Measurements from ENCODE around the gene TBC1D4. TPM values are rescaled to one million over a fixed set of nuclear protein-coding genes. Genes with fewer than 3 reads are reported as not detected.
A peak's percentile ranks its signal among the peaks of the same experiment; 100 is the strongest.

The TBC1D4 gene
- total RNA-seq, 1 experiment from 2014 or later: 0.78 TPM

- in situ Hi-C loops (cut with HindIII; ENCODE audit: low sequenced_read_pairs): no loop called here
- DNase-seq (ENCODE audit: low spot score): no peak
Measured at GRCh38 chr13:75425216-75426009, 56.6 kb downstream of the TBC1D4 start.

- DNase-seq (ENCODE audit: low spot score): no peak
- in situ Hi-C loops (cut with HindIII; ENCODE audit: low sequenced_read_pairs): no loop called here
Measured at GRCh38 chr13:75423946-75424345, 58.0 kb downstream of the TBC1D4 start.

GRCh38 chr13:75422028-75422427, 59.9 kb downstream of the TBC1D4 start:
- in situ Hi-C loops (cut with HindIII; ENCODE audit: low sequenced_read_pairs): no loop called here
- no peak for DNase-seq (ENCODE audit: low spot score)

GRCh38 chr13:75421133-75421532, 60.8 kb downstream of the TBC1D4 start:
- no peak for DNase-seq (ENCODE audit: low spot score)
- in situ Hi-C loops (cut with HindIII; ENCODE audit: low sequenced_read_pairs): no loop called here

- in situ Hi-C loops (cut with HindIII; ENCODE audit: low sequenced_read_pairs): no loop called here
- no peak for DNase-seq (ENCODE audit: low spot score)
Measured at GRCh38 chr13:75419656-75420055, 62.3 kb downstream of the TBC1D4 start.

GRCh38 chr13:75418997-75419396, 63.0 kb downstream of the TBC1D4 start:
- DNase-seq (ENCODE audit: low spot score): no peak
- in situ Hi-C loops (cut with HindIII; ENCODE audit: low sequenced_read_pairs): no loop called here

GRCh38 chr13:75418186-75418843, 63.7 kb downstream of the TBC1D4 start:
- DNase-seq (ENCODE audit: low spot score): peak; percentile 73
- in situ Hi-C loops (cut with HindIII; ENCODE audit: low sequenced_read_pairs): no loop called here

- peak; percentile 69 for DNase-seq (ENCODE audit: low spot score)
- in situ Hi-C loops (cut with HindIII; ENCODE audit: low sequenced_read_pairs): no loop called here
Measured at GRCh38 chr13:75417656-75418055, 64.3 kb downstream of the TBC1D4 start.

- in situ Hi-C loops (cut with HindIII; ENCODE audit: low sequenced_read_pairs): no loop called here
- DNase-seq (ENCODE audit: low spot score): no peak
Measured at GRCh38 chr13:75417012-75417384, 65.0 kb downstream of the TBC1D4 start.

GRCh38 chr13:75416327-75417011, 65.5 kb downstream of the TBC1D4 start:
- no peak for DNase-seq (ENCODE audit: low spot score)
- in situ Hi-C loops (cut with HindIII; ENCODE audit: low sequenced_read_pairs): no loop called here

- in situ Hi-C loops (cut with HindIII; ENCODE audit: low sequenced_read_pairs): no loop called here
- DNase-seq (ENCODE audit: low spot score): no peak
Measured at GRCh38 chr13:75415694-75416093, 66.3 kb downstream of the TBC1D4 start.

GRCh38 chr13:75415171-75415570, 66.8 kb downstream of the TBC1D4 start:
- in situ Hi-C loops (cut with HindIII; ENCODE audit: low sequenced_read_pairs): no loop called here
- DNase-seq (ENCODE audit: low spot score): no peak

- in situ Hi-C loops (cut with HindIII; ENCODE audit: low sequenced_read_pairs): no loop called here
- DNase-seq (ENCODE audit: low spot score): no peak
Measured at GRCh38 chr13:75414036-75414827, 67.7 kb downstream of the TBC1D4 start.

GRCh38 chr13:75411924-75412537, 69.9 kb downstream of the TBC1D4 start:
- in situ Hi-C loops (cut with HindIII; ENCODE audit: low sequenced_read_pairs): no loop called here

GRCh38 chr13:75410207-75410606, 71.8 kb downstream of the TBC1D4 start:
- DNase-seq (ENCODE audit: low spot score): no peak
- in situ Hi-C loops (cut with HindIII; ENCODE audit: low sequenced_read_pairs): no loop called here

More at GRCh38 chr13:75411924-75412537, 69.9 kb downstream of the TBC1D4 start:
- no peak for DNase-seq (ENCODE audit: low spot score)

GRCh38 chr13:75407998-75408397, 74.0 kb downstream of the TBC1D4 start:
- no peak for DNase-seq (ENCODE audit: low spot score)
- in situ Hi-C loops (cut with HindIII; ENCODE audit: low sequenced_read_pairs): no loop called here

- in situ Hi-C loops (cut with HindIII; ENCODE audit: low sequenced_read_pairs): no loop called here
- DNase-seq (ENCODE audit: low spot score): no peak
Measured at GRCh38 chr13:75407473-75407872, 74.5 kb downstream of the TBC1D4 start.

GRCh38 chr13:75405976-75406703, 75.8 kb downstream of the TBC1D4 start:
- in situ Hi-C loops (cut with HindIII; ENCODE audit: low sequenced_read_pairs): no loop called here
- DNase-seq (ENCODE audit: low spot score): no peak

Measured in G401 (cell line).